ENCODE measurements around the gene ZNF827. TPM values are rescaled to one million over a fixed set of nuclear protein-coding genes. Genes with fewer than 3 reads are reported as not detected.

Gene ZNF827
- total and polyA plus RNA-seq, 2 of the 8 experiments (the other 6 are each of a cell fraction or from before 2014, with no cell fraction given), result 25.3 to 26.2 TPM

DNA sequence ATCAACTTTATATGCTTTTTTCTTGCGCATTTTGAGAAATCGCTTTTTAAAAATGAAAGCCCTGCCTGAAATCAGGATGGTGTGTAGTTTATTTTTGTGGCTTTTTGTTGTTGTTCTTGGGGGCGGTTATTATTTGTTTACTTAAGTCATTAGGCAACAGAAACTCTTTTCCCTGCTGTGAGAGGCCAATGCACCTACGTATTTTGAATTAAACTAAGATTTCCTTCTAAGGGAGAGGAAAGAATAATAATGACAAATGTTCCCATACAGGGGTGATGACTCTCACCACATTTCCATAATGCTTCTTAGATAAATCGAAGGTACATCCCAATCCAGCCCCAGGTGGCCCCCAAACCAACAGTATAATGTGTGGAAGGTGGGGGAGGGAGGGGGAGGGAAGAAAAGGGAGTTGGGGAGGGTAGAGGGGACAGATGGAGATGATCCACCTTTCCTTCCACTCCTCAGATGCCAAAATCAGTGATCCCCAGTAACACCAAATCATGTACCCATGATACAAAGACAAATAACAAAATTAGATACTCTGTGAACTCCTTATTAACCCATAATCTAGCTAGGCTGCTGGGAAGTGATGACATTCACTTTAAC is 39.6 kb downstream of the ZNF827 start:
- TF ChIP-seq KDM1A (IDR thresholded peaks at IDR 0.05; ENCODE audit: borderline replicate concordance, low read length) (peak; percentile 52; the same call in 1 of the 2 replicates), EP300 (IDR thresholded peaks at IDR 0.05; ENCODE audit: borderline replicate concordance in 1 of 2, low read depth in 2 of 2, low read length in 2 of 2) (no peak)
- H3K56ac ChIP-seq (replicated peaks; ENCODE audit: insufficient read length, low read depth, low read length), result no peak overlapping the region
- no peak overlapping the region for H2BK5ac ChIP-seq (ENCODE audit: low read depth, low read length)
- no peak overlapping the region; the same call in 1 of the 2 replicates for H3K27ac ChIP-seq (ENCODE audit: low read depth, low read length)
- peaks cover 0 to 93% of the 10 kb centered on the region in 2 experiments; a peak in 2 of 4 replicates for H3K79me2 ChIP-seq (ENCODE audit: control insufficient read depth in 1 of 2, insufficient read depth in 2 of 2, low read length in 2 of 2)
- H3K18ac ChIP-seq (ENCODE audit: extremely low read depth, low read length), result no peak overlapping the region
- ChIA-PET POLR2A (ENCODE audit: partially characterized antibody) (no interaction called here), CTCF (ENCODE audit: partially characterized antibody) (interaction anchor here (1.9 to 2.2 kb wide), 2 partner anchors 9 to 21 kb away, joined by 4 to 13 read pairs; no protein-coding TSS in a partner anchor)
- H3K9me3 ChIP-seq (ENCODE audit: insufficient read depth in 2 of 2, low read depth in 1 of 2, low read length in 1 of 2), result no peaks in the 10 kb centered on the region
- H3K36me3 ChIP-seq (ENCODE audit: control insufficient read depth in 2 of 4, insufficient read depth in 4 of 4, low read length in 3 of 4), result peaks cover 0 to 24% (median 13%) of the 10 kb centered on the region in 4 experiments; a peak in 5 of 8 replicates
- peaks cover 0 to 16% (median 8%) of the 10 kb centered on the region in 4 experiments; a peak in 3 of 7 replicates for H3K4me1 ChIP-seq (replicated peaks in 1 of 4; ENCODE audit: control insufficient read depth in 3 of 4, insufficient read depth in 4 of 4, low read length in 3 of 4)
- 42% methylated on average over 5 of the region's 5 CpGs; no CpG with 5 or more reads in 1 of the 2 experiments for WGBS, 2 experiments (ENCODE audit: extremely low coverage in 1 of 2, insufficient coverage in 1 of 2, insufficient read length in 1 of 2, insufficient replicate concordance in 2 of 2, low coverage in 1 of 2, low lambda C conversion rate in 2 of 2, missing lambda C conversion rate in 1 of 2)
- no peak overlapping the region for H3K23ac ChIP-seq (ENCODE audit: insufficient read length)
- no peak overlapping the region for H4K8ac ChIP-seq (ENCODE audit: extremely low read depth, insufficient read depth, low read length)
- H4K5ac ChIP-seq (ENCODE audit: insufficient read length, low read depth, low read length), result no peak overlapping the region
- H3K4ac ChIP-seq (replicated peaks; ENCODE audit: insufficient read length, low read depth, low read length), result no peak overlapping the region
- no peaks in the 10 kb centered on the region for H4K20me1 ChIP-seq (replicated peaks in 1 of 2; ENCODE audit: control insufficient read depth in 1 of 2, insufficient read depth in 2 of 2, low read length in 2 of 2)
- no peak overlapping the region for H3K14ac ChIP-seq (ENCODE audit: insufficient read length)
- H3K27me3 ChIP-seq (replicated peaks in 1 of 4; ENCODE audit: control insufficient read depth in 3 of 4, extremely low read depth in 1 of 4, insufficient read depth in 3 of 4, low read length in 3 of 4), result peaks cover 0 to 1% (median 0%) of the 10 kb centered on the region in 4 experiments; a peak in 1 of 7 replicates
- no peak overlapping the region for H2BK12ac ChIP-seq (ENCODE audit: low read depth, low read length)
- no peaks in the 10 kb centered on the region for H3K23me2 ChIP-seq (ENCODE audit: low read depth, low read length)
- H2BK20ac ChIP-seq (ENCODE audit: low read length), result no peak overlapping the region
- peak overlapping the region; percentile 4 to 37; a peak in 1 of 4 replicates for H3K4me2 ChIP-seq (ENCODE audit: insufficient read depth in 1 of 2, low read depth in 2 of 2, low read length in 2 of 2)
- no peak overlapping the region for H3K9ac ChIP-seq (replicated peaks in 1 of 4; ENCODE audit: extremely low read depth in 1 of 4, low read depth in 3 of 4, low read length in 3 of 4)
- H2AK5ac ChIP-seq (ENCODE audit: low read depth, low read length), result no peak overlapping the region
- H4K91ac ChIP-seq (replicated peaks; ENCODE audit: insufficient read length, low read length), result no peak overlapping the region
- DNase-seq (ENCODE audit: low read depth in 1 of 2, low spot score in 2 of 2) (no peak), FAIRE-seq (no peak)
- peak overlapping the region in 1 of 4 experiments; percentile 2; a peak in 1 of 8 replicates for H3K4me3 ChIP-seq (ENCODE audit: extremely low read depth in 1 of 4, insufficient read depth in 2 of 4, low read depth in 3 of 4, low read length in 4 of 4)
- no peak overlapping the region for H2BK120ac ChIP-seq (replicated peaks; ENCODE audit: low read depth, low read length)
- H2AFZ ChIP-seq (ENCODE audit: low read length), result no peak overlapping the region
- no peak overlapping the region for H2BK15ac ChIP-seq (ENCODE audit: low read length)
- peaks cover 6% of the 10 kb centered on the region; the same call in 1 of the 2 replicates for H3K79me1 ChIP-seq (ENCODE audit: low read depth, low read length)

Data from H1 (cell line).